ENCODE measurements around the gene PRPS1. TPM values are rescaled to one million over a fixed set of nuclear protein-coding genes. Genes with fewer than 3 reads are reported as not detected.

Gene PRPS1
- total RNA-seq, 1 donor from 2014 or later = 19.9 TPM

GRCh38 chrX:107678957-107679740 is 50.8 kb downstream of the PRPS1 start:
- H3K4me3 ChIP-seq = no peak overlapping the region
- H3K36me3 ChIP-seq = no peaks in the 10 kb centered on the region
- H3K4me1 ChIP-seq = peaks cover 60% of the 10 kb centered on the region
- no peak for DNase-seq (ENCODE audit: extremely low spot score in 2 of 2)
- H3K9me3 ChIP-seq = no peaks in the 10 kb centered on the region
- no peaks in the 10 kb centered on the region for H3K27me3 ChIP-seq
- H3K27ac ChIP-seq = peak overlapping the region; percentile 88
- intact Hi-C loops (cut with DNase I) = no loop called here
- TF ChIP-seq POLR2A (IDR thresholded peaks at IDR 0.05) (peak in 1 of 2 donors; percentile 28), POLR2AphosphoS5 (IDR thresholded peaks at IDR 0.05; ENCODE audit: insufficient read depth in 1 of 2, low read depth in 1 of 2) (peak; percentile 45 to 55)
- TF ChIP-seq, protein P1, sequence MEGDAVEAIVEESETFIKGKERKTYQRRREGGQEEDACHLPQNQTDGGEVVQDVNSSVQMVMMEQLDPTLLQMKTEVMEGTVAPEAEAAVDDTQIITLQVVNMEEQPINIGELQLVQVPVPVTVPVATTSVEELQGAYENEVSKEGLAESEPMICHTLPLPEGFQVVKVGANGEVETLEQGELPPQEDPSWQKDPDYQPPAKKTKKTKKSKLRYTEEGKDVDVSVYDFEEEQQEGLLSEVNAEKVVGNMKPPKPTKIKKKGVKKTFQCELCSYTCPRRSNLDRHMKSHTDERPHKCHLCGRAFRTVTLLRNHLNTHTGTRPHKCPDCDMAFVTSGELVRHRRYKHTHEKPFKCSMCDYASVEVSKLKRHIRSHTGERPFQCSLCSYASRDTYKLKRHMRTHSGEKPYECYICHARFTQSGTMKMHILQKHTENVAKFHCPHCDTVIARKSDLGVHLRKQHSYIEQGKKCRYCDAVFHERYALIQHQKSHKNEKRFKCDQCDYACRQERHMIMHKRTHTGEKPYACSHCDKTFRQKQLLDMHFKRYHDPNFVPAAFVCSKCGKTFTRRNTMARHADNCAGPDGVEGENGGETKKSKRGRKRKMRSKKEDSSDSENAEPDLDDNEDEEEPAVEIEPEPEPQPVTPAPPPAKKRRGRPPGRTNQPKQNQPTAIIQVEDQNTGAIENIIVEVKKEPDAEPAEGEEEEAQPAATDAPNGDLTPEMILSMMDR (IDR thresholded peaks at IDR 0.05) = no peak

- Histone ChIP-seq H3K9me3 (no peaks in the 10 kb centered on the region), H3K36me3 (no peaks in the 10 kb centered on the region), H3K4me1 (peaks cover 72% of the 10 kb centered on the region), H3K4me3 (no peak overlapping the region), H3K27ac (peak overlapping the region; percentile 70), H3K27me3 (no peaks in the 10 kb centered on the region)
- no peak for TF ChIP-seq POLR2AphosphoS5 (IDR thresholded peaks at IDR 0.05; ENCODE audit: insufficient read depth in 1 of 2, low read depth in 1 of 2)
- TF ChIP-seq, protein P1 (IDR thresholded peaks at IDR 0.05) = no peak
- no peak for TF ChIP-seq POLR2A (IDR thresholded peaks at IDR 0.05)
- intact Hi-C loops (cut with DNase I) = no loop called here
- DNase-seq (ENCODE audit: extremely low spot score in 2 of 2) = no peak
These were observed 53.9 kb downstream of the PRPS1 start for GRCh38 chrX:107682256-107682655.

- Histone ChIP-seq H3K4me3 (peak overlapping the region in 1 of 2 donors; percentile 7), H3K27ac (peak overlapping the region; percentile 70), H3K27me3 (no peaks in the 10 kb centered on the region), H3K4me1 (peaks cover 61% of the 10 kb centered on the region), H3K9me3 (no peaks in the 10 kb centered on the region), H3K36me3 (no peaks in the 10 kb centered on the region)
- DNase-seq (ENCODE audit: extremely low spot score in 2 of 2) = no peak
- TF ChIP-seq POLR2AphosphoS5 (IDR thresholded peaks at IDR 0.05; ENCODE audit: insufficient read depth in 1 of 2, low read depth in 1 of 2) = peak; percentile 42 to 92
- TF ChIP-seq, protein P1 (IDR thresholded peaks at IDR 0.05) = no peak
- intact Hi-C loops (cut with DNase I) = no loop called here
These were observed 55.0 kb downstream of the PRPS1 start for GRCh38 chrX:107683124-107683895.

- TF ChIP-seq POLR2AphosphoS5 (IDR thresholded peaks at IDR 0.05; ENCODE audit: insufficient read depth in 1 of 2, low read depth in 1 of 2) = no peak
- TF ChIP-seq, protein P1 (IDR thresholded peaks at IDR 0.05) = no peak
- no peak for TF ChIP-seq POLR2A (IDR thresholded peaks at IDR 0.05)
- Histone ChIP-seq H3K27ac (peak overlapping the region; percentile 70), H3K4me1 (peaks cover 55% of the 10 kb centered on the region), H3K4me3 (no peak overlapping the region), H3K27me3 (no peaks in the 10 kb centered on the region), H3K9me3 (no peaks in the 10 kb centered on the region), H3K36me3 (no peaks in the 10 kb centered on the region)
- no peak for DNase-seq (ENCODE audit: extremely low spot score in 2 of 2)
- intact Hi-C loops (cut with DNase I) = no loop called here
These were observed 55.6 kb downstream of the PRPS1 start for GRCh38 chrX:107683931-107684330.

All from vagina (tissue), 2 donors.